ENCODE data around the gene PDCL3.

- no peak for TF ChIP-seq CTCF (conservative IDR thresholded peaks at IDR 0.05; ENCODE audit: low read length)
- no peak for TF ChIP-seq EZH2phosphoT487 (IDR thresholded peaks at IDR 0.05; ENCODE audit: borderline replicate concordance, low read depth, low read length)
Observed at GRCh38 chr2:100615886-100616285, 53.1 kb downstream of the PDCL3 start.

All from OCI-LY7 (cell line).